Skin of body (tissue), 2 donors: ENCODE data around the gene ELMO1. TPM values are rescaled to one million over a fixed set of nuclear protein-coding genes. Genes with fewer than 3 reads are reported as not detected.

Experiments used
- DNase-seq: peaks from one replicate; lab custom pipeline; 2025; lab: John Stamatoyannopoulos, UW
- total RNA-seq: library from RNA; depleted of rRNA; stranded (reverse); fragments of >200 nt; gene quantifications from one replicate; pipeline ENCODE4 v1.2.3, GENCODE V29; 2014

Gene ELMO1
- total RNA-seq, 1 donor from 2014 or later, result 37.9 TPM

GRCh38 chr7:37408291-37409228, 40.1 kb downstream of the ELMO1 start:
- no peak for DNase-seq

DNA sequence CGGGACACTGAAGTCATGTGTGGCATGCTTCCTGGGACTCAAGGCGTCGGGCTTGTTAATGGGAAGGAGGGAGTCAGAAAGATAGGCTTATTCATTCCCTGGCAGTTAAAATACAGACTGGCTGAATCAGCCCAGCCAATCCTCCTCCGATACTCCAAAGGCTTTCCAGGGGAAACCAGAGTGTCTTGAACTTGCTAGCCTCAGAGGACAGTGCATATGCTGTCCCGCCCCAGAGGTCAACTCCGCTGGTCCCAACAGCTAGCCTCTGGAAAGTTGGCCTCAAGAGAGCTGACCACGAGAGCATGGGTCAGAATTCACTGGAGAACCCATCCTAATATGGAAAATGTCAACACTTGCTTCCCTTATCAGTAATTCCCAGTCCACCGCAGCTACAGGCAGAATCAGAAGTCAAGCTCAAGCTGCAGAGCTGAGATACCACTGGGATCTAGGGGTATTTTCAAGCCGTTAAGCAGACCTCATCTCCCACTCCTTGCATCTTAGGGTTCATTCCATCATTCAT, 43.0 kb downstream of the ELMO1 start:
- no peak for DNase-seq

GRCh38 chr7:37405128-37405527, 43.5 kb downstream of the ELMO1 start:
- DNase-seq, result no peak

- DNase-seq, result no peak
These were observed 48.7 kb downstream of the ELMO1 start for GRCh38 chr7:37399876-37400421.

DNA sequence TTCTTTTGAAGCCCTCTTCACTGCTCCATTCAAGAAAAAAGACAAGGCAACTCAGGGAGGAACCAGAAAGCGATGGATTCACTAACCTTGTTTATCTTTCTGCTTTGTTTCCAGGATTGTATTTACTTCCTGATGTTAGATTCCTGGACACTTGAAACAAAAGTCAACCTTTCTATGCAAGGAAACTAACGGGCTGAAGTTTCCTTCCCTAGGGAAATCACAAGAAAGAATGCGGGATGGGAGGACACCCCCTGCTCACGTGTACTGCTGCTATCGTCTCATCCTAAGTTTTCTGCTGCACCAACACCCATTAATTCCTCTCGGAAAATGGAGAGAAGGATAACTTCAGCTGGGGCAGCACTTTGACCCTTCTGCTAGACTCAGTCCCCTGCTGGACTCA, 50.3 kb downstream of the ELMO1 start:
- no peak for DNase-seq

DNA sequence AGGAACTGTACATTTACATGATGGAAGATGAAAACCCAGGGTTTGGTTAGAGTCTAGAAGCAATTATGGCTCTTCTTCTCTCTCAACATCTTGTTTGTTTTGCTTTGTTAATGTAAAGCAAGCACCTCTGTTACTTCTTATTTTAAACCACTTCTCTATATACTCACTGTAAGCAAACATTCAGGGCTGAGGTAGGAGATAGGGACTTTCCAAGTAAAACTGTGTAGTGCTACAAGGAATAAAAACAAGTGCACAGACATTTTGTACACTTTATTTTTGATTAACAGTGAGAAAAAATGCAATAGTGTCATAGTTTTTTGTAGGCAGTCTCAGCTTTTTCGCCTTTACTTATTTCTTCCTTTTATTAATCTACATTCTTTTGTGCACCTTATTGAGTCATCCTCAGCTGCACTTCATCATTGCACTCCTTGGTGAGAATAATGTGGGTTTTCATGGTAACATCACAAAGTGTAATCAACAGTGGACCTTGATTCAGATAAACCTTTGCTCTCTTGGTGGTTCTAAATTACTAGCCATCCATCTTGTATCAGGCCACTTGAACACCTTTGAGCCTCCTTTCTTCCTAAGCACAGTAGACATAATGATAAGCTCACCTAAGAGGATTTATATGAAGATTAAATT, 52.9 kb downstream of the ELMO1 start:
- DNase-seq, result no peak

- DNase-seq, result no peak
These were observed 54.5 kb downstream of the ELMO1 start for GRCh38 chr7:37394158-37394557.

DNA sequence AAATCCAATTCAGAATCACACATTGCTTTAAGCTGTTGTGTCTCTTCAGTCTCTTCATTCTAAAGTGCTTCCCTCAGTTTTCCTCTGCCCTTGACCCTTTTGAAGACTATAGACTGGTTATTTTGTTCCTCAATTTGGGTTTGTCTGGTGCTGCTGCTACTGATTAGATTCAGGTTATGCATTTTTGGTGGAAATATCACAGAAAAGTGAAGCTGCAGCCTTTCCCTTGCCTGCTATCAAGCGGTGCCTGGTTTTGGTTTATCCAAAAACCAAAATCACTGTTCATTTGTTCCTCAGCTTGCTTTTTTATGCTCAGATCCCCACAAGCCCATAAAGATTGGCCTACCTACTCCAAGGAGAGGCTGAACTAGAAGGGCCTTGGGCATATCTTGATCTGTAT, 55.2 kb downstream of the ELMO1 start:
- no peak for DNase-seq

GRCh38 chr7:37392673-37393017, 56.0 kb downstream of the ELMO1 start:
- no peak for DNase-seq

- no peak for DNase-seq
These were observed 56.6 kb downstream of the ELMO1 start for GRCh38 chr7:37391791-37392672.

GRCh38 chr7:37390114-37390513, 58.5 kb downstream of the ELMO1 start:
- DNase-seq, result no peak

- no peak for DNase-seq
These were observed 59.9 kb downstream of the ELMO1 start for GRCh38 chr7:37388811-37389210.

DNA sequence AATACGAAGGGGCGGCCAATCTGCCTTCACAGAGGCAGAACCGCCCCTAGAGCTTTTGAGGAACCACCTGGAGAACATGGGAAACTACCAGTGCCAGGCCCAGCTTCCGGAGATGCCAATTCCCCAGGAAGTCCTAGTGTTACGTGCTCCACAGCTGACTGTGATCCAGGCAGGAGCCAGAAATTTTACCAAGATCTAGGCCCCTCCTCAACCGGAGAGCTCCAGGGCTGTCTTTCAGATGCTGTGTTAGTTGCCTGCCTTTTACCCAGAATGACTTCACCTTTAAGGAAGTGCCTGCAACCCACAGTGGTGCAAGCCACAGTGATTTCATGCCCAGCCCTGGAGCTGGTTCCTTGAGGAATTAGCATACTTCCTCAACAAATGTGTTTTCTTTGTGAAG, 62.9 kb downstream of the ELMO1 start:
- no peak for DNase-seq

DNA sequence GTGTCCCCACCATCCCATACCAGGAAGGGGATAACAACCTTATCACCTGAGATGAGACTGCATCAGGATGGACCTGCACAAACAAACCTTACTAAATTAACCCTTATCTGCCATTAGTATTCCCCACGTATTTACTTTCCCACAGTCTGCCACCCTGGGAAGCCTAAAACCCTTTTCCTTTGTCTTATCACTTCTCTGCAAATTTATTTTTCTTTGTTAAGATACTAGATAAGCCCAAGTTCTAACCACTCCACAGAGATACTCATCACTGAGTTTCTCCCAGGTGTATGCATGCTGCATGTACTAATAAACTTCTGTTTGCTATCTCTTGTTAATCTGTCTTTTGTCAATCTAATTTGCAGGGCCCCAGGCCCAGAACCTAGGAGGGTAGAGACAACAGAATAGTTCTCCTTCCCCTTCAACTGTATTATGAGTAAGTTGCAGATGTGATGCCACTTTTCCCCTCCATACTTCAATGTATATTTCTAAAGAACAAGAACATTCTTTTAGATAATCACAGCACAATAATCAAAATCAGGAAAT, 66.0 kb downstream of the ELMO1 start:
- no peak for DNase-seq

GRCh38 chr7:37380831-37381230, 67.8 kb downstream of the ELMO1 start:
- DNase-seq, result no peak

- no peak for DNase-seq
These were observed 69.0 kb downstream of the ELMO1 start for GRCh38 chr7:37379546-37380277.

DNA sequence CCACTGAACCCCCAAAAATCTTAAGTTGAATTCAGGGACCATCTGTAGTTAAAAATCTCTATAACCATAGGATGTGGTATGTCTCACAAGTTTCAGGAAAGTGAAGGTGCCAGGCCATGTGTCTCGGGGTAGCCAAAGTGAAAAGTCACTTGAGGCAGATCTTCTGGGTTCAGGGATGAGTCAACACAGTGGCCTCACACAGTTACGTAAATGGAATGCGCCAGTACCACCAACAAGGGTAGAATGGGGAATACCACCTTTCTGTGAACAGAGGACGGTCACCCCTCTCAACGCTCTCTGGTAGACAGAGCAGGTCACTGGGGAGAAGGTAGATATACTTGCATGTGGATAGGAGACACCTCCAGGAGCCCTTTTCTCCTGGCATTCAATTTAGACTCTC, 71.4 kb downstream of the ELMO1 start:
- no peak for DNase-seq

GRCh38 chr7:37376386-37376785, 72.3 kb downstream of the ELMO1 start:
- DNase-seq, result no peak

GRCh38 chr7:37372750-37373149, 75.9 kb downstream of the ELMO1 start:
- no peak for DNase-seq

GRCh38 chr7:37371755-37372154, 76.9 kb downstream of the ELMO1 start:
- no peak for DNase-seq
